OCI-LY1 (cell line): ENCODE measurements around the gene GFPT2.

Experiments used
- H2AFZ ChIP-seq: fragments of 200-600 bp; sonication (generic), shearing (Covaris generic); 2 replicates; pipeline ENCODE4 v1.6.0; 2014; ENCODE audit warnings: antibody characterized with exemption, mild to moderate bottlenecking, low read length
- H3F3A ChIP-seq: fragments of 200-600 bp; sonication (generic), shearing (Covaris generic); 2 replicates; pipeline ENCODE4 v1.6.0; 2014; ENCODE audit warnings: mild to moderate bottlenecking, antibody characterized with exemption, low read length, moderate library complexity; ENCODE audit not compliant: insufficient read depth
- H3K27ac ChIP-seq: fragments of 200-600 bp; sonication (generic); 2 replicates; pipeline ENCODE4 v1.5.1; 2014; ENCODE audit warnings: low read length, mixed run types, mild to moderate bottlenecking, low read depth; ENCODE audit not compliant: poor library complexity, severe bottlenecking
- H3K27me3 ChIP-seq: fragments of 200-600 bp; sonication (generic); 2 replicates; pipeline ENCODE4 v1.6.0; 2014; ENCODE audit warnings: antibody characterized with exemption, mild to moderate bottlenecking, low read length, moderate library complexity; ENCODE audit not compliant: insufficient read depth
- H3K36me3 ChIP-seq: fragments of 200-600 bp; sonication (generic); 2 replicates; pipeline ENCODE4 v1.6.1; 2014; ENCODE audit warnings: mild to moderate bottlenecking, antibody characterized with exemption, low read length, moderate library complexity, mixed read lengths; ENCODE audit not compliant: insufficient read depth
- H3K4me1 ChIP-seq: fragments of 200-600 bp; sonication (generic); 2 replicates; pipeline ENCODE4 v1.5.1; 2014; ENCODE audit warnings: mild to moderate bottlenecking, low read length, moderate library complexity; ENCODE audit not compliant: insufficient read depth, severe bottlenecking
- H3K4me2 ChIP-seq: fragments of 200-600 bp; sonication (generic), shearing (Covaris generic); 2 replicates; pipeline ENCODE4 v1.6.1; 2014; ENCODE audit warnings: low read length
- H3K4me3 ChIP-seq: fragments of 200-600 bp; sonication (generic); 2 replicates; pipeline ENCODE4 v1.5.1; 2014; ENCODE audit warnings: low read length, low read depth, mild to moderate bottlenecking, mixed read lengths; ENCODE audit not compliant: poor library complexity, severe bottlenecking
- H3K79me2 ChIP-seq: fragments of 200-600 bp; shearing (Covaris generic); 2 replicates; pipeline ENCODE4 v1.6.1; 2016; ENCODE audit warnings: mixed run types, low read length, mixed read lengths; ENCODE audit not compliant: insufficient read depth
- H3K9ac ChIP-seq: fragments of 200-600 bp; sonication (generic), shearing (Covaris generic); 2 replicates; pipeline ENCODE4 v1.6.1; 2014; ENCODE audit warnings: mild to moderate bottlenecking, low read length, mixed read lengths
- H3K9me2 ChIP-seq: fragments of 200-600 bp; sonication (generic), shearing (Covaris generic); 2 replicates; pipeline ENCODE4 v1.6.1; 2014; ENCODE audit warnings: low read depth, mild to moderate bottlenecking, low read length, mixed read lengths
- H3K9me3 ChIP-seq: fragments of 200-600 bp; shearing (Covaris generic); 2 replicates; pipeline ENCODE4 v1.6.1; 2014; ENCODE audit warnings: low read length, mixed read lengths
- H4K20me1 ChIP-seq: fragments of 200-600 bp; sonication (generic), shearing (Covaris generic); 2 replicates; pipeline ENCODE4 v1.6.0; 2016; ENCODE audit warnings: mild to moderate bottlenecking, low read length; ENCODE audit not compliant: insufficient read depth
- EZH2 ChIP-seq: fragments of 200-600 bp; sonication (generic), shearing (Covaris generic); IDR thresholded peaks from 2 replicates; pipeline ENCODE4 v1.8.0; 2017; ENCODE audit warnings: borderline replicate concordance, mixed run types, mild to moderate bottlenecking, antibody characterized with exemption, low read length, moderate library complexity, mixed read lengths
- TF ChIP-seq, protein P1 (sequence below): fragments of 200-600 bp; sonication (generic), shearing (Covaris generic); IDR thresholded peaks from 2 replicates; pipeline ENCODE4 v1.5.1; 2017; ENCODE audit warnings: mild to moderate bottlenecking, antibody characterized with exemption, low read length, moderate library complexity, mixed read lengths

The GFPT2 gene

DNA sequence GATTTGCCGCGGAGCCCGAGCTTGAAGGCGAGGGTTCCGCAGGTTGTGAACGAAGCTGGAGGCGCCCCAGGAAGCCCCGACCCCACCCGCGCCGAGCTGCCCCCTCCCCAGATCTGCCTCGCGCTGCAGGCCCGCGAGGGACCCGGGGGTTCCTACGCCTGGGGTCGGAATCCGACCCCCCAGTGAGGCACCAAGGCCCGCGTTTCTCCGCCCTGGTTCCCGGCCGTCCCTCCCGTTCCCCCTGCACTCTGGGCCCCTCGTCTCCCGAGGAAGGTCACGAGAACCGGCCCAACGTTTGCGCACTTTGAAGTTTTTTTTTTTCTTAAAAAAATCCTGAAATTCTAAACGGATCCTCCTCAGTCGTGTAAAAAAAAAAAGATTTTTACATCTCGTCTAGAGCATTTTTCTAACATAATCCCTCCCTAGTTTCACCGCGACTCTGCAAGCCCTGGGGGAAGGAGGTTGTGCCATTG lies 880 bp upstream of the GFPT2 start:
- Histone ChIP-seq H3K27me3 (no peaks in the 10 kb centered on the region), H4K20me1 (no peaks in the 10 kb centered on the region), H3K4me2 (peak overlapping the region; percentile 57), H3F3A (no peaks in the 10 kb centered on the region), H3K9ac (no peak overlapping the region), H3K36me3 (no peaks in the 10 kb centered on the region), H3K27ac (no peak overlapping the region), H2AFZ (no peak overlapping the region), H3K4me1 (no peaks in the 10 kb centered on the region), H3K9me3 (no peaks in the 10 kb centered on the region), H3K4me3 (peak overlapping the region; percentile 49), H3K9me2 (no peaks in the 10 kb centered on the region), H3K79me2 (no peaks in the 10 kb centered on the region)
- TF ChIP-seq, protein P1, sequence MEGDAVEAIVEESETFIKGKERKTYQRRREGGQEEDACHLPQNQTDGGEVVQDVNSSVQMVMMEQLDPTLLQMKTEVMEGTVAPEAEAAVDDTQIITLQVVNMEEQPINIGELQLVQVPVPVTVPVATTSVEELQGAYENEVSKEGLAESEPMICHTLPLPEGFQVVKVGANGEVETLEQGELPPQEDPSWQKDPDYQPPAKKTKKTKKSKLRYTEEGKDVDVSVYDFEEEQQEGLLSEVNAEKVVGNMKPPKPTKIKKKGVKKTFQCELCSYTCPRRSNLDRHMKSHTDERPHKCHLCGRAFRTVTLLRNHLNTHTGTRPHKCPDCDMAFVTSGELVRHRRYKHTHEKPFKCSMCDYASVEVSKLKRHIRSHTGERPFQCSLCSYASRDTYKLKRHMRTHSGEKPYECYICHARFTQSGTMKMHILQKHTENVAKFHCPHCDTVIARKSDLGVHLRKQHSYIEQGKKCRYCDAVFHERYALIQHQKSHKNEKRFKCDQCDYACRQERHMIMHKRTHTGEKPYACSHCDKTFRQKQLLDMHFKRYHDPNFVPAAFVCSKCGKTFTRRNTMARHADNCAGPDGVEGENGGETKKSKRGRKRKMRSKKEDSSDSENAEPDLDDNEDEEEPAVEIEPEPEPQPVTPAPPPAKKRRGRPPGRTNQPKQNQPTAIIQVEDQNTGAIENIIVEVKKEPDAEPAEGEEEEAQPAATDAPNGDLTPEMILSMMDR = no peak
- no peak for TF ChIP-seq EZH2

DNA sequence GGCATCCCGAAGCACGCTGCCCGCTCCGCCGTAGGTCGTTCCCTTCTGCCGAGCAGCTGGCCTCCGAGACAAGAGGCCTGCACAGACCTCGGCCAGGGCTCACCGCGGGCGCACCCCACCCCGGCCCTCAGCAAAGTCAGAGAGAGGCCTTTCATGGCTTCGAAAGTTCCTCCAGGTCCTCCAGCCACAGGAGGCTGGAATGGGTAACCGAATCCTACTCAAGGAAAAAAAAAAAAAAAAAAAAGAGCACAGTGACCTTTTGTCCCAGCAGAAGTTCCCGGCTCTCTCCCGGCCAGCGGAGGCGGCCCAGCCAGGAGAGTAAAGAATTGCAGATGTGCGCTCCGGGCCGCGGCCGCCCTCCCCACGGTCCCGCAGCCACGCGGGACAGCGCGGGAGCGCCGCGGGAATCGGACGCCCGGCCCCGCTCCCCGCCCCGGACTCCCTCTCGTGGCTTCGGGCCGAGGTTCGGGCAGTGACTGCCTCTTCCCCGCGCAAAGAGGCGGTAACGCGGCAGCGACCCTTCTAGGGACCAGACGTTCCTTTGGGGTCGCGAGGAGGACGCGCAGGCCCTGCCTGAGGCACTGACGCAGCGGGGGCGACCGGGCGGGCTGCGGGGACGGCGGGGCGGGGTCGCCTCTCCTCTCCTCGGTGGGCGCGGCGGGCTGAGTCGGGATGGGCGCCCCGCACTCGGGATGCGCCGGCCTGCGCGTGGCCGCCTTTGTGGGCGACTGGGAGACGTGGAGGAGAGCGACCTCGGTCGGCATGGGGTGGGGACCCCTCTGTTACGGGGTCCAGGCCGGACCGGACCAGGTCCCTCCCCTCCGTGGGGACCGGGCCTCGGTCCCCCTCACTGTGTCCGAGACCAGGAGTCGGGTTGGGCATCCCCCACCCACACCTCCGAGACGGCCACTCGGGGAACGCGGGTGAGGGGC lies 754 bp downstream of the GFPT2 start:
- H3K9me3 ChIP-seq = no peaks in the 10 kb centered on the region
- no peaks in the 10 kb centered on the region for H3K79me2 ChIP-seq
- no peaks in the 10 kb centered on the region for H3K4me1 ChIP-seq
- no peak overlapping the region for H3K4me3 ChIP-seq
- H3K36me3 ChIP-seq = no peaks in the 10 kb centered on the region
- H3K9ac ChIP-seq = no peak overlapping the region
- no peaks in the 10 kb centered on the region for H3K27me3 ChIP-seq
- no peak overlapping the region for H3K4me2 ChIP-seq
- no peaks in the 10 kb centered on the region for H4K20me1 ChIP-seq
- no peak overlapping the region for H3K27ac ChIP-seq
- H3K9me2 ChIP-seq = no peaks in the 10 kb centered on the region
- H3F3A ChIP-seq = no peaks in the 10 kb centered on the region
- no peak overlapping the region for H2AFZ ChIP-seq
- no peak for TF ChIP-seq EZH2

DNA sequence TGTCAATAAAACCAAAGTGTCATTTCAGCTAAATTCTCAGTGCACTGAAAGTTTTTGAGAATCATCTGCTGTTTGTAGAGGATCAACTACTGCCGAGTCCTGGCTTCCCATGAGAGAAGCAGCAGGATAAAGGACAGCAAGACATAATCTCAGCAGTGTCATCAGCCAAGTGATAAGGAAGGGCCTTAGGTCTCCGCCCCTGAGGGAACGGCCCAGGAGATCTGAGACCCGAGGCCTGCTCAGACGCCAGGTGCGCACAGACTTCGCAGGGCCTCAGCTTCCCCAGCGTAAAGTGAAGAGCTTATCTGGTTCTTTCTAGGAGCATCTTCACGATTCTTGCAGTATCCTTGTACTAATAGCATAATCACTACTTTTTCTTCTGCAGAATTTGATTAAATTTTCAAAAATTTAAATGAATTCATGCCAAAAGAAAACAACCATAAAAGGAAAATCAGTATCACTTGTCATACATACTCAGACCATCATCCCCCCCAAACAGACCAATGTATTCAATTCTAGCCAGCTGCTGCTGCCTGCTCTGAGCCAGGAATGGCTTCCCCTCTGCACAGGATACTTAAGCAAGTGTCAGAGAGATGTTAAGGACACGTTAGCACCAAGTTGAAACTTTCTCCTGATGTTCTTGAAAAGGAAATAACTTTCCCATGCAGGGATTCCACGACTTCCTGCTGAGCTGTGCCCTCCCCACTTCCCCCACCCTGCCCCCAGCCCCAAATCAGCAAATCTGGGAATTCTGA lies 2.2 kb downstream of the GFPT2 start:
- H3K4me1 ChIP-seq = no peaks in the 10 kb centered on the region

More for the DNA sequence above, 2.2 kb downstream of the GFPT2 start:
- H3K27ac ChIP-seq = no peak overlapping the region
- H3K36me3 ChIP-seq = no peaks in the 10 kb centered on the region
- TF ChIP-seq, protein P1 = no peak
- TF ChIP-seq EZH2 = no peak
- no peak overlapping the region for H3K4me2 ChIP-seq
- no peak overlapping the region for H3K4me3 ChIP-seq
- no peaks in the 10 kb centered on the region for H3K9me3 ChIP-seq
- H3K9me2 ChIP-seq = no peaks in the 10 kb centered on the region
- H2AFZ ChIP-seq = no peak overlapping the region
- no peaks in the 10 kb centered on the region for H4K20me1 ChIP-seq
- no peaks in the 10 kb centered on the region for H3K27me3 ChIP-seq
- H3K79me2 ChIP-seq = no peaks in the 10 kb centered on the region
- no peak overlapping the region for H3K9ac ChIP-seq
- H3F3A ChIP-seq = no peaks in the 10 kb centered on the region
